GM10266 (cell line): Measurements from ENCODE around the gene RABL6.

Experiments used
- DNase-seq: peaks from one replicate; pipeline ENCODE4 v3.0.0; 2012; ENCODE audit errors: extremely low spot score
- CTCF ChIP-seq: IDR thresholded peaks from 2 replicates; pipeline ENCODE4 v1.5.1; 2012; ENCODE audit warnings: mild to moderate bottlenecking, low read depth; ENCODE audit not compliant: control insufficient read depth, insufficient read depth; ENCODE audit errors: missing control alignments

Gene RABL6

GRCh38 chr9:136808806-136809158, 1.0 kb downstream of the RABL6 start:
- TF ChIP-seq CTCF: no peak
- no peak for DNase-seq

GRCh38 chr9:136814725-136815421, 7.1 kb downstream of the RABL6 start:
- DNase-seq: no peak
- TF ChIP-seq CTCF: no peak

GRCh38 chr9:136815422-136815782, 7.7 kb downstream of the RABL6 start:
- no peak for DNase-seq
- TF ChIP-seq CTCF: no peak

- no peak for TF ChIP-seq CTCF
- DNase-seq: no peak
Observed at GRCh38 chr9:136820971-136821825, 13.4 kb downstream of the RABL6 start.

GRCh38 chr9:136821826-136822544, 14.2 kb downstream of the RABL6 start:
- TF ChIP-seq CTCF: no peak
- DNase-seq: no peak

GRCh38 chr9:136823136-136824046, 15.6 kb downstream of the RABL6 start:
- no peak for TF ChIP-seq CTCF
- DNase-seq: no peak
